OCI-LY7 (cell line): ENCODE data around the gene RBM44. TPM values are rescaled to one million over a fixed set of nuclear protein-coding genes. Genes with fewer than 3 reads are reported as not detected.

Experiments
- BruUV-seq: library from RNA; stranded (reverse); fragments of 400-500 nt; replicated peaks from 2 replicates; lab custom pipeline; 2021; lab: Mats Ljungman, UMichigan
- CTCF ChIA-PET: fragments of 300-600 bp; sonication (Branson Sonifier 250); formaldehyde crosslinking; loops from one replicate; lab custom pipeline; 2022; ENCODE audit warnings: antibody characterized with exemption; ENCODE audit not compliant: unreplicated experiment; lab: Charles Lee
- POLR2A ChIA-PET: fragments of 300-600 bp; sonication (Branson Sonifier 250); formaldehyde crosslinking; loops from one replicate; lab custom pipeline; 2022; ENCODE audit warnings: antibody characterized with exemption; lab: Charles Lee
- DNase-seq: peaks from one replicate; pipeline ENCODE4 v3.0.0-alpha.2; 2015; ENCODE audit warnings: low spot score
- H2AFZ ChIP-seq: fragments of 200-600 bp; sonication (generic), shearing (Covaris generic); 2 replicates; pipeline ENCODE4 v1.6.1; 2014; ENCODE audit warnings: mild to moderate bottlenecking, antibody characterized with exemption, low read length, moderate library complexity
- H3K27ac ChIP-seq: fragments of 200-600 bp; sonication (generic); 2 replicates; pipeline ENCODE4 v1.5.1; 2014; ENCODE audit warnings: mixed run types, low read depth, mild to moderate bottlenecking, moderate library complexity, low read length, inconsistent platforms; ENCODE audit not compliant: poor library complexity, severe bottlenecking
- H3K36me3 ChIP-seq: fragments of 200-600 bp; sonication (generic); 2 replicates; pipeline ENCODE4 v1.6.1; 2014; ENCODE audit warnings: mild to moderate bottlenecking, antibody characterized with exemption, low read length, moderate library complexity, mixed read lengths; ENCODE audit not compliant: insufficient read depth
- H3K4me1 ChIP-seq: fragments of 200-600 bp; sonication (generic); 2 replicates; pipeline ENCODE4 v1.5.1; 2014; ENCODE audit warnings: mild to moderate bottlenecking, low read length; ENCODE audit not compliant: insufficient read depth, poor library complexity, severe bottlenecking
- H3K4me2 ChIP-seq: fragments of 200-600 bp; sonication (generic); 2 replicates; pipeline ENCODE4 v1.6.1; 2014; ENCODE audit warnings: mild to moderate bottlenecking, low read length
- H3K4me3 ChIP-seq: fragments of 200-600 bp; sonication (generic); 2 replicates; pipeline ENCODE4 v1.5.1; 2014; ENCODE audit warnings: mild to moderate bottlenecking, low read depth, low read length; ENCODE audit not compliant: poor library complexity, severe bottlenecking
- H3K79me2 ChIP-seq: fragments of 200-600 bp; sonication (generic); 2 replicates; pipeline ENCODE4 v1.6.1; 2016; ENCODE audit warnings: low read depth, mild to moderate bottlenecking, low read length, moderate library complexity, mixed read lengths; ENCODE audit not compliant: insufficient read depth
- H3K9me2 ChIP-seq: fragments of 200-600 bp; sonication (generic); 2 replicates; pipeline ENCODE4 v1.6.1; 2016; ENCODE audit warnings: mild to moderate bottlenecking, low read length, mixed read lengths; ENCODE audit not compliant: insufficient read depth
- H3K9me3 ChIP-seq: fragments of 200-600 bp; sonication (generic); 2 replicates; pipeline ENCODE4 v1.6.1; 2014; ENCODE audit warnings: mild to moderate bottlenecking, mixed run types, low read length, mixed read lengths
- H4K20me1 ChIP-seq: fragments of 200-600 bp; sonication (generic); 2 replicates; pipeline ENCODE4 v1.6.1; 2014; ENCODE audit warnings: mild to moderate bottlenecking, antibody characterized with exemption, low read length, moderate library complexity, mixed read lengths; ENCODE audit not compliant: insufficient read depth
- EZH2phosphoT487 ChIP-seq: fragments of 200-600 bp; sonication (generic); IDR thresholded peaks from 2 replicates; pipeline ENCODE4 v1.6.1; 2018; ENCODE audit warnings: low read depth, borderline replicate concordance, mild to moderate bottlenecking, mixed run types, antibody characterized with exemption, low read length, moderate library complexity, mixed read lengths
- intact Hi-C: fragments of 100-400 bp; cut with micrococcal nuclease; formaldehyde crosslinking; loops from one replicate; pipeline ENCODE4 v1.10.0; 2022; ENCODE audit not compliant: unreplicated experiment
- total RNA-seq, 2 experiments: library from RNA; depleted of rRNA in 1 of 2; stranded (reverse); fragments of >200 nt in 1 of 2; shearing (Covaris generic) in 1 of 2; gene quantifications; 2 replicates each; pipeline ENCODE4 v1.2.3, GENCODE V29; 2014 to 2022
- TF ChIP-seq, protein P1 (sequence below): fragments of 200-600 bp; sonication (generic); conservative IDR thresholded peaks from 2 replicates; pipeline ENCODE4 v1.5.1; 2014; ENCODE audit warnings: mild to moderate bottlenecking, antibody characterized with exemption, low read length, moderate library complexity, mixed read lengths

Gene RBM44
- total RNA-seq, 2 experiments from 2014 or later: 0.72 to 1.2 TPM

DNA sequence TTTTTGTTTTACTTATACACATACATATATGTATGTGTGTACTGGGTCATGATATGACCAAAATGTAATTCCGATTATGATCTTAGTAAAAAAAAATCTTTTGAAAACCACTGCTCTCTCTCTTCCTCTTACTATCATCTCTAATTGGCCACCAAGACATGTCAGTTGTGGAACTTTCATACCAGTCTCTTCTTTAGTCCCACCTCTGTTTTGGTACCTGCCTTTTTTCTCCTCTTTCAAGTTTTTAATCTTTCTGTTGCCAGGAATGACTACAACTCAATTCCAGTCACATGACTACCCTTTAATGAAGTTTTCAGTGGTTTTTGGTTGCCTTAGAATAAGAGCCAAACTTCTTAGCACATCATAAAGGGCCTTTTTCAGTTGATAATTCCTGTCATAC is 17.1 kb downstream of the RBM44 start:
- DNase-seq: no peak
- H4K20me1 ChIP-seq: no peaks in the 10 kb centered on the region
- H3K4me2 ChIP-seq: no peak overlapping the region
- no peaks in the 10 kb centered on the region for H3K79me2 ChIP-seq
- ChIA-PET CTCF (no interaction called here), POLR2A (interaction anchor here (0.6 kb wide), 2 partner anchors 139 to 631 kb away, joined by 3 read pairs; no protein-coding TSS in a partner anchor)
- no peak overlapping the region for H3K4me3 ChIP-seq
- H3K4me1 ChIP-seq: no peaks in the 10 kb centered on the region
- TF ChIP-seq EZH2phosphoT487: no peak
- TF ChIP-seq, protein P1, sequence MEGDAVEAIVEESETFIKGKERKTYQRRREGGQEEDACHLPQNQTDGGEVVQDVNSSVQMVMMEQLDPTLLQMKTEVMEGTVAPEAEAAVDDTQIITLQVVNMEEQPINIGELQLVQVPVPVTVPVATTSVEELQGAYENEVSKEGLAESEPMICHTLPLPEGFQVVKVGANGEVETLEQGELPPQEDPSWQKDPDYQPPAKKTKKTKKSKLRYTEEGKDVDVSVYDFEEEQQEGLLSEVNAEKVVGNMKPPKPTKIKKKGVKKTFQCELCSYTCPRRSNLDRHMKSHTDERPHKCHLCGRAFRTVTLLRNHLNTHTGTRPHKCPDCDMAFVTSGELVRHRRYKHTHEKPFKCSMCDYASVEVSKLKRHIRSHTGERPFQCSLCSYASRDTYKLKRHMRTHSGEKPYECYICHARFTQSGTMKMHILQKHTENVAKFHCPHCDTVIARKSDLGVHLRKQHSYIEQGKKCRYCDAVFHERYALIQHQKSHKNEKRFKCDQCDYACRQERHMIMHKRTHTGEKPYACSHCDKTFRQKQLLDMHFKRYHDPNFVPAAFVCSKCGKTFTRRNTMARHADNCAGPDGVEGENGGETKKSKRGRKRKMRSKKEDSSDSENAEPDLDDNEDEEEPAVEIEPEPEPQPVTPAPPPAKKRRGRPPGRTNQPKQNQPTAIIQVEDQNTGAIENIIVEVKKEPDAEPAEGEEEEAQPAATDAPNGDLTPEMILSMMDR: no peak
- no peaks in the 10 kb centered on the region for H3K36me3 ChIP-seq
- no peak overlapping the region for H2AFZ ChIP-seq
- H3K27ac ChIP-seq: no peak overlapping the region
- no TSS peak for BruUV-seq
- intact Hi-C loops: no loop called here
- H3K9me3 ChIP-seq: no peaks in the 10 kb centered on the region
- H3K9me2 ChIP-seq: no peaks in the 10 kb centered on the region

DNA sequence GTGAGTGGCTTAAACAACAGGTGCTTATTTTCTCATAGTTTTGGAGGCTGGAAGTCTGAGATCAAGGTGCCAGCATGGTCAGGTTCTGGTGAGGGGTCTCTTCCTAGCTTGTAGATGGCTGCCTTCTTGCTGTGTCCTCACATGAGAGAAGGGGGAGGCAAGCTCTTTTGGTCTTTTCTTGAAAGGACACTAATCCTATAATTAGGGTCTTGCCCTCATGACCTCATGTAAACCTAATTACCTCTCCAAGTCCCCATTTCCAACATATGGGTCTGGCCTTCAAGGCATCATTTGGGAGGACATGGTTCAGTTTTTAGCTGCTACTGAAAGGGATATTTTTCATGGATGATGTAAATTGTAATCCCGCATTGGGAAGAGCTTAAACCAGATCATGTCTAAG is 18.0 kb downstream of the RBM44 start:
- H3K4me1 ChIP-seq: no peaks in the 10 kb centered on the region
- H3K9me2 ChIP-seq: no peaks in the 10 kb centered on the region
- intact Hi-C loops: no loop called here
- H3K9me3 ChIP-seq: no peaks in the 10 kb centered on the region
- no peaks in the 10 kb centered on the region for H3K36me3 ChIP-seq
- H3K4me3 ChIP-seq: no peak overlapping the region
- ChIA-PET CTCF (no interaction called here), POLR2A (interaction anchor here (0.8 kb wide), 1 partner anchor 12 kb away, joined by 3 read pairs; no protein-coding TSS in a partner anchor)
- TF ChIP-seq, protein P1: no peak
- no peak for TF ChIP-seq EZH2phosphoT487
- DNase-seq: no peak
- H3K27ac ChIP-seq: no peak overlapping the region
- no peaks in the 10 kb centered on the region for H4K20me1 ChIP-seq
- H3K4me2 ChIP-seq: no peak overlapping the region
- no peak overlapping the region for H2AFZ ChIP-seq
- H3K79me2 ChIP-seq: no peaks in the 10 kb centered on the region
- no TSS peak for BruUV-seq

DNA sequence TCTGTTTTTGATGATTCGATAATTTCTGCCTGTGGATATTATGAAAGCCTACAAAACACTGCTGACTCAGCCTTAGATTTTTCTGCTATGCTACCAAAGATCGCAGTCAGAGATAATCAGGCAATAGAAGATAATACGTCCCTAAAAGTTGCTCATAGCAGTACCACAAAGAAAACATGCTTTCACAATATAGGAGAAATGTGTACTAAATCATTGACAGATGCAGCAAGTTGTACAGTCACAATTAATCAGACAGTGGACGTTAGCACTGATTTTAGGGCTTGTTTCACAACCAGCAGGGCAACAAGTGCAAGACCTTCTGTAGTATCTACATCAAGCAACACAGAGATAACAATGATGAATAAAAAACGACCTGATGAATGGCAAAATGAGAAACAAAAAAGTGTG is 19.5 kb downstream of the RBM44 start:
- H4K20me1 ChIP-seq: no peaks in the 10 kb centered on the region
- H3K79me2 ChIP-seq: no peaks in the 10 kb centered on the region
- H3K27ac ChIP-seq: no peak overlapping the region
- CTCF ChIA-PET: no interaction called here
- H3K4me1 ChIP-seq: no peaks in the 10 kb centered on the region
- TF ChIP-seq, protein P1: no peak
- TF ChIP-seq EZH2phosphoT487: no peak
- no peak overlapping the region for H3K4me3 ChIP-seq
- BruUV-seq: no TSS peak
- H3K4me2 ChIP-seq: no peak overlapping the region
- intact Hi-C loops: no loop called here
- H3K9me3 ChIP-seq: no peaks in the 10 kb centered on the region
- no peaks in the 10 kb centered on the region for H3K9me2 ChIP-seq
- POLR2A ChIA-PET: interaction anchor here (0.7 kb wide), 1 partner anchor 294 kb away, joined by 3 read pairs; no protein-coding TSS in a partner anchor
- DNase-seq: no peak
- H2AFZ ChIP-seq: no peak overlapping the region
- H3K36me3 ChIP-seq: no peaks in the 10 kb centered on the region
